HG03060 (cell line): ENCODE results near the gene UBE2R2.
"Not testable (repeated sequence)": the region's sequence is repeated elsewhere in the genome, so short reads cannot be mapped to it uniquely, and the experiment has no call there.

Source experiments
- ATAC-seq: cut with Tn5 transposase; IDR thresholded peaks from one replicate; pipeline ENCODE4 v1.9.1; 2021; ENCODE audit warnings: low read depth, moderate number of reproducible peaks; ENCODE audit not compliant: unreplicated experiment

The UBE2R2 gene

GRCh38 chr9:33798545-33798944 lies 18.4 kb upstream of the UBE2R2 start:
- ATAC-seq = no peak

DNA sequence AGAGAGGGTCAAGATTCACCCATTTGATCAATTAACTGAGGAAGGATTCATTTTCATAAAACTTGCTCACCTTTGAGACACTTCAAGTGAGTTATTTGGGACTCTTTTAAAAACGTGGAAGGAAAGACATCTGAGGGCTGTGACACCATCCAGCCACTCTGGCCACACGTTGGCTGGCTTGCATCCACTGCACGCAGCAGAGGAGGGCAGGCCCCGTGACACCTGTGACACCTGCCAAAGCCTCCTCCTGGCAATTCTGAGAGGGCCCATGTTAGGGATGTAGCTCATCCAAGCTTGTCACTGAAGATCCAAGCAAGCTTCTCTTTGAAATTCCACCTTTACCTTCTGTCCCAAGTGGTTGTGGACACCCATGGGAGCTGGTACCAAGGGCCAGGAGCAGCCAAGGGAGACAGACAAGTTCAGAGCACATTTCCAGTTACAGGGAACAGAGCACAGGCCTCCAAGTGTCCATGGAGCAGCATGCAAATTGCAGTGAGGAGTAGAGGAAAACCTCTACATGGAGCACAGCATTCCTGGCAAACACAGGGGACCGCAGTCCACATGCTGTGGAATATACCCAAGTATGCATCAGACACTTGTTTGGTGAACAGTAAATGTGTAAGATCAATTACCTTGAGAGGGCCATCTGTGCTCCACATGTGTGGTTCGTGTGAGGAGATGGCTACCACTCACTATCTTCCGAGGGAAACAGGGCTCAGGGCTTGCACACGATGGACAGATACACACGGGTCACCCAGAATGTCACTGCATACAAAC lies 16.8 kb upstream of the UBE2R2 start:
- no peak for ATAC-seq

- no peak for ATAC-seq
Measured at GRCh38 chr9:33800886-33801285, 16.1 kb upstream of the UBE2R2 start.

- ATAC-seq = not testable (repeated sequence)
Measured at GRCh38 chr9:33801943-33802500, 14.9 kb upstream of the UBE2R2 start.

- not testable (repeated sequence) for ATAC-seq
Measured at GRCh38 chr9:33804196-33804595, 12.8 kb upstream of the UBE2R2 start.

GRCh38 chr9:33807156-33807555 lies 9.8 kb upstream of the UBE2R2 start:
- ATAC-seq = not testable (repeated sequence)

GRCh38 chr9:33808979-33809322 lies 8.0 kb upstream of the UBE2R2 start:
- ATAC-seq = not testable (repeated sequence)

- no peak for ATAC-seq
Measured at GRCh38 chr9:33809506-33809905, 7.5 kb upstream of the UBE2R2 start.

GRCh38 chr9:33813712-33814641 lies 3.0 kb upstream of the UBE2R2 start:
- ATAC-seq = no peak

GRCh38 chr9:33815781-33816180 lies 1.2 kb upstream of the UBE2R2 start:
- no peak for ATAC-seq

GRCh38 chr9:33817327-33818166 lies 587 bp downstream of the UBE2R2 start:
- ATAC-seq = no peak

- no peak for ATAC-seq
Measured at GRCh38 chr9:33818167-33818846, 1.3 kb downstream of the UBE2R2 start.

- no peak for ATAC-seq
Measured at GRCh38 chr9:33818847-33819500, 2.0 kb downstream of the UBE2R2 start.

DNA sequence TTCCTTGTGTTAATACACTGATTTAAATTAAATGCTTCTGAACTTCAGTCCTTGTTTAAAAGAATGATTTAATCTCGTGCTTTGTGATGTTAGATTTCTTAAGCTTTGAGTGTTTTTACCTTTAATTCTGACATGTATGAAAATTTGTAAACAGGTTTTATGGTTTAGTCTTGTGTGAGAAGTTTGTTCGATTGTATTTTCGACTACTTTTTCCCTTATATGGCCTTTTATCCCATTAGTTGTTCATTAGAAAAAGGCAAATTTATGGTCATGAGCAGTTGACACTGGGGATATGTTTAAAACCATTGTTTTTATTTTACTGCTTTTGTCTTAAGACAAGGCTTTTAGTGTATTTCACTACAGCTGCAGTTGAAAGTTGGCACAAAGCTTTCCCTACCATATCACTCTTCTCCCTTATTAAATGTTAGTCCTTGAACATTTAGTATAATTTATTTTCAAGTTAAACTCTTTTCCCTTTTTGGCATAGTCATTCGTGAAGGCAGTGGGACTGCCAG lies 3.3 kb downstream of the UBE2R2 start:
- no peak for ATAC-seq

DNA sequence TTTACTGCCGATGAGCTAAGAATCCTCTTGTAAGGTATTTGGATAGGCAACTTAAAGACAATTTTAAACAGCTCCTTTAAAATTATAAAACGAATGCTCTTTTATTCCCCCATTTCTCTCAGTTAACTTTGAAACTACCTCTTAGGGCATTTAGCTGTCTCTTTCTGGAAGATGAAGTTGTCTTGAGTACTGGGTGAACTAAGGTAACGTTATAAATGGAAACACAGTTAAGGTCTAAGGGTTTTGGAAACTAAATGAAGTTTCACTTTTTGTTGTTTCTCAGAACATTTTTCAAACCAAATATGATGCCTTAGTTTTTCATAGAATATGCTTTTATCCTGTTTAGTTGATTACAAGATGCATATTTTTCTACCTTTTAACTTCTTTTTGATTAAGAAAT lies 6.8 kb downstream of the UBE2R2 start:
- no peak for ATAC-seq

DNA sequence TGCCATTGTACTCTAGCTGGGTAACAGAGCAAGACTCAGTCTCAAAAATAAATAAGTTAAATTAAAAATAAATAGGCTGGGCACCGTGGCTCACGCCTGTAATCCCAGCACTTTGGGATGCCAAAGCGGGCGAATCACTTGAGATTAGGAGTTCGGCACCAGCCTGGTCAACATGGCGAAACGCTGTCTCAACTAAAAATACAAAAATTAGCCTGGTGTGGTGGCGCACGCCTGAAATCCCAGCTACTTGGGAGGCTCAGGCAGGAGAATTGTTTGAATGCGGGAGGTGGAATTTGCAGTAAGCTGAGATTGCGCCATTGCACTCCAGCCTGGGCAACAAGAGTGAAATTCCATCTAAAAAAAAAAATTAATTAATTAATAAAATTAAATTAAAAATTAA lies 10.3 kb downstream of the UBE2R2 start:
- ATAC-seq = not testable (repeated sequence)

DNA sequence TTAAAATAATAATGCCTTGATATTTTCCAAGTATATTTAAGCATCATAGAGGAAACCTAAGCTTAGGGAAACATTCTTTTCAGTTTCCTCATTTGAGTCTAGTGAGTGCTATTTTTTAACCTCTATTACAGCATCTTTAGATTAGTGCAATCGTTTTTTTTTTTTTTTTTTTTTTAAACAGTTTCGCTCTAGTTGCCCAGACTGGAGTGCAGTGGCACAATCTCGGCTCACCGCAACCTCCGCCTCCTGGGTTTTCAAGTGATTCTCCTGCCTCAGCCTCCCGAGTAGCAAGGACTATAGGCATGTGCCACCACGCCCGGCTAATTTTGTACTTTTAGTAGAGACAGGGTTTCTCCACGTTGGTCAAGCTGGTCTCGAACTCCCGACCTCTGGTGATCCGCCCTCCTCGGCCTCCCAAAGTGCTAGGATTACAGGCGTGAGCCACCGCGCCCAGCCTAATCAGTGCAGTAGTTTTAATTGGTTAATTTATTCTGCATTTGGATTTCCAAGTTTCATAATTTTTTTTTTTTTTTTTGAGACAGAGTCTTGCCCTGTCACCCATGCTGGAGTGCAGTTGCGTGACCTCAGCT lies 12.8 kb downstream of the UBE2R2 start:
- ATAC-seq = not testable (repeated sequence)

DNA sequence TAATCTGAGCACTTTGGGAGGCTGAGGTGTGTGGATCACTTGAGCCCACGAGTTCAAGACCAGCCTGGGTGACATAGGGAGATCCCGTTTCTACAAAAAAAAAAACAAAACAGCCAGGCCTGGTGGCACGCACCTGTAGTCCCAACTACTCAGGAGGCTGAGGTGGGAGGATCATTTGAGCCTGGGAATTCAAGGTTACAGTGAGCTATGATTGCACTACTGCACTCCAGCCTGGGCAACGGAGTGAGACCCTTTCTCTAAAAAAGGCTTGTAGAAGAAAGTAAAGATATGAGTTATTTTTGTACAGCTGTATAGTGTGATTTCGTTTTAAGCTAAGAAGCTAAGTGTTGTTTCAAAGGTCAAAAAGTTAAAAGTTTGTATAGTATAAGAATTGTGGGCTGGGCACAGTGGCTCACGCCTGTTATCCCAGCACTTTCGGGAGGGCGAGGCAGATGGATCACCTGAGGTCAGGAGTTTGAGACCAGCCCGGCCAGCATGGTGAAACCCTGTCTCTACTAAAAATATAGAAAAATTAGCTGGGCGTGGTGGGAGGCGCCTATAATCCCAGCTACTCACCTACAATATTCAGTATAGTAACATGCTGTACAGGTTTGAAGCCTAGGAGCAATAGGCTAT lies 18.8 kb downstream of the UBE2R2 start:
- no peak for ATAC-seq
